Glutamatergic neuron (in vitro differentiated cells): ENCODE results near the gene SDC1. TPM values are rescaled to one million over a fixed set of nuclear protein-coding genes. Genes with fewer than 3 reads are reported as not detected.
"Not testable (repeated sequence)": the region's sequence is repeated elsewhere in the genome, so short reads cannot be mapped to it uniquely, and the experiment has no call there.

Experiments
- DNase-seq: peaks from one replicate; pipeline ENCODE4 v3.0.0; 2022
- H3K27ac Mint-ChIP-seq: one replicate; pipeline ENCODE4 v1.8.0; 2020; ENCODE audit warnings: mild to moderate bottlenecking, mixed read lengths, inconsistent platforms; ENCODE audit not compliant: unreplicated experiment
- H3K27me3 Mint-ChIP-seq: one replicate; pipeline ENCODE4 v1.8.0; 2020; ENCODE audit warnings: mild to moderate bottlenecking, moderate library complexity, mixed read lengths, inconsistent platforms; ENCODE audit not compliant: unreplicated experiment
- H3K36me3 Mint-ChIP-seq: one replicate; pipeline ENCODE4 v1.8.0; 2020; ENCODE audit warnings: mild to moderate bottlenecking, mixed read lengths, inconsistent platforms; ENCODE audit not compliant: unreplicated experiment
- H3K4me1 Mint-ChIP-seq: one replicate; pipeline ENCODE4 v1.8.0; 2020; ENCODE audit warnings: mild to moderate bottlenecking, low read depth, mixed read lengths, inconsistent platforms; ENCODE audit not compliant: unreplicated experiment
- H3K4me3 Mint-ChIP-seq: one replicate; pipeline ENCODE4 v1.8.0; 2020; ENCODE audit warnings: mild to moderate bottlenecking, mixed read lengths, inconsistent platforms; ENCODE audit not compliant: unreplicated experiment
- H3K9me3 Mint-ChIP-seq: one replicate; pipeline ENCODE4 v1.8.0; 2020; ENCODE audit warnings: mild to moderate bottlenecking, moderate library complexity, mixed read lengths, inconsistent platforms; ENCODE audit not compliant: unreplicated experiment
- total RNA-seq: library from RNA; stranded (reverse); fragmentation: NEBNext Ultra II Directional; extraction: Animal tissue kit (Norgen Biotek cat#: 25700); gene quantifications from one replicate; pipeline ENCODE4 v1.2.1, GENCODE V29; 2021; ENCODE audit not compliant: unreplicated experiment
- TF ChIP-seq, protein P1 (sequence below): fragments of 200-600 bp; sonication (generic); IDR thresholded peaks from one replicate; pipeline ENCODE4 v1.5.0; 2021; ENCODE audit not compliant: partially characterized antibody, unreplicated experiment

Gene SDC1
- total RNA-seq, 1 donor from 2014 or later = 0.93 TPM

GRCh38 chr2:20195431-20196033 lies 29.4 kb downstream of the SDC1 start:
- Mint-ChIP-seq H3K4me1 (peaks cover 15% of the 10 kb centered on the region), H3K27me3 (no peaks in the 10 kb centered on the region), H3K27ac (no peak overlapping the region), H3K36me3 (peaks cover 4% of the 10 kb centered on the region), H3K4me3 (no peak overlapping the region), H3K9me3 (peaks cover 6% of the 10 kb centered on the region)
- no peak for DNase-seq
- TF ChIP-seq, protein P1, sequence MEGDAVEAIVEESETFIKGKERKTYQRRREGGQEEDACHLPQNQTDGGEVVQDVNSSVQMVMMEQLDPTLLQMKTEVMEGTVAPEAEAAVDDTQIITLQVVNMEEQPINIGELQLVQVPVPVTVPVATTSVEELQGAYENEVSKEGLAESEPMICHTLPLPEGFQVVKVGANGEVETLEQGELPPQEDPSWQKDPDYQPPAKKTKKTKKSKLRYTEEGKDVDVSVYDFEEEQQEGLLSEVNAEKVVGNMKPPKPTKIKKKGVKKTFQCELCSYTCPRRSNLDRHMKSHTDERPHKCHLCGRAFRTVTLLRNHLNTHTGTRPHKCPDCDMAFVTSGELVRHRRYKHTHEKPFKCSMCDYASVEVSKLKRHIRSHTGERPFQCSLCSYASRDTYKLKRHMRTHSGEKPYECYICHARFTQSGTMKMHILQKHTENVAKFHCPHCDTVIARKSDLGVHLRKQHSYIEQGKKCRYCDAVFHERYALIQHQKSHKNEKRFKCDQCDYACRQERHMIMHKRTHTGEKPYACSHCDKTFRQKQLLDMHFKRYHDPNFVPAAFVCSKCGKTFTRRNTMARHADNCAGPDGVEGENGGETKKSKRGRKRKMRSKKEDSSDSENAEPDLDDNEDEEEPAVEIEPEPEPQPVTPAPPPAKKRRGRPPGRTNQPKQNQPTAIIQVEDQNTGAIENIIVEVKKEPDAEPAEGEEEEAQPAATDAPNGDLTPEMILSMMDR = no peak

GRCh38 chr2:20195016-20195411 lies 29.9 kb downstream of the SDC1 start:
- H3K4me1 Mint-ChIP-seq = peaks cover 15% of the 10 kb centered on the region
- H3K9me3 Mint-ChIP-seq, DNase-seq, H3K4me3 Mint-ChIP-seq, H3K27ac Mint-ChIP-seq, H3K27me3 Mint-ChIP-seq, H3K36me3 Mint-ChIP-seq: not testable (repeated sequence)

- TF ChIP-seq, protein P1 = no peak
- Mint-ChIP-seq H3K9me3 (peaks cover 6% of the 10 kb centered on the region), H3K36me3 (no peaks in the 10 kb centered on the region), H3K27ac (no peak overlapping the region), H3K27me3 (no peaks in the 10 kb centered on the region), H3K4me3 (no peak overlapping the region), H3K4me1 (peaks cover 18% of the 10 kb centered on the region)
- DNase-seq = no peak
These were observed 30.6 kb downstream of the SDC1 start for GRCh38 chr2:20194097-20195015.

DNA sequence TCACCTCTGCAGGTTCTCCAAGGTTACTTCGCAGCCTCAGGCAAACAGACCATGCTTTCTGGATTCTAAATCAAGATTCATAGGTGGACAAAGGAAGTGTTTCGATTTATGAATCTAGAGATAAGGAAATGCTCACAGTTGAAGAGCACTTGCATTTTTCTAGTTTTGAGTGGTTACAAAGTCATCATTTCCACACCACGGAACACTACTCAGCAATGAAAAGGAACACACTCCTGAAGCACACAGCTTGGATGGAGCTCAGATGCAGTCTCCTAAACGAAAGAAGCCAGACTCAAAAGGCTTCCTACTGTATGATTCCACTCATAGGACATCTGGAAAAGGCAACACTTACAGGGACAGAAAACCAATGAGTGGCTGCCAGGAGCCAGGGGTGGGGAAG lies 31.7 kb downstream of the SDC1 start:
- Mint-ChIP-seq H3K9me3 (peaks cover 4% of the 10 kb centered on the region), H3K4me3 (no peak overlapping the region), H3K27ac (no peak overlapping the region), H3K27me3 (no peaks in the 10 kb centered on the region), H3K4me1 (peaks cover 18% of the 10 kb centered on the region), H3K36me3 (no peaks in the 10 kb centered on the region)
- TF ChIP-seq, protein P1 = no peak
- DNase-seq = no peak

DNA sequence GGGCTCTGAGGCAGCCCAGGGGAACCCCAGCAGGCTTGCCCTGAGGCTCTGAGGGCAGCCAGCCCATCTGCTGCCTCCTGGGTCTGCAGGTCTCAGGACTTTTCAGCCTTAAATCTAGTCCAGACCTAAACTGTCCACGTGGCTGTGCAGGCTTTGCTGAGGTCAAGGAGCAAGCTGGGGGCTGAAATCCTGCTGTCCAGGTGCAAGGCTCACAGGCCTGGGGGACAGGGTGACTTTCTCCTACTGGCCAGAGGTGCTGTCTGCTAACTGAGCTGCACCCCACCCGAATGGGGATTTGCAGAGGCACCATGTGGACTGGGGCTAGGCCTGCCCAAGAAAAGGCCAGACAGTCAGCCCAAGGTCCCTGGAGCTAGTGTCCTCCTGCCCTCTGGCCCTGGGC lies 32.1 kb downstream of the SDC1 start:
- no peak overlapping the region for H3K4me3 Mint-ChIP-seq
- H3K27ac Mint-ChIP-seq = no peak overlapping the region
- H3K4me1 Mint-ChIP-seq = peaks cover 17% of the 10 kb centered on the region
- H3K36me3 Mint-ChIP-seq = no peaks in the 10 kb centered on the region
- no peak for DNase-seq
- peaks cover 4% of the 10 kb centered on the region for H3K9me3 Mint-ChIP-seq
- TF ChIP-seq, protein P1 = no peak
- no peaks in the 10 kb centered on the region for H3K27me3 Mint-ChIP-seq
